Stimulated activated effector memory CD8-positive, alpha-beta T cell treated with anti-CD3 and anti-CD28 coated beads, Interleukin-12 subunit alpha, Interleukin-12 subunit beta, amount 100 ng/mL, for 72 hours (primary cell): ENCODE data around the gene CASKIN2.

Experiments
- ATAC-seq: fragments of 150-1000 bp; cut with Tn5 transposase; 2 replicates; pipeline ENCODE4 v1.10.0; 2021
- DNase-seq, 2 donors: peaks; one replicate each; pipeline ENCODE4 v3.0.0; 2021 to 2022; ENCODE audit warnings: low spot score in 2 of 2
- H3K27ac Mint-ChIP-seq: one replicate; pipeline ENCODE4 v1.8.0; 2022; ENCODE audit warnings: mild to moderate bottlenecking, mixed read lengths
- H3K36me3 Mint-ChIP-seq: one replicate; pipeline ENCODE4 v1.8.0; 2022; ENCODE audit warnings: mild to moderate bottlenecking, mixed read lengths
- H3K4me1 Mint-ChIP-seq: one replicate; pipeline ENCODE4 v1.8.0; 2022; ENCODE audit warnings: mixed read lengths
- H3K4me3 Mint-ChIP-seq: one replicate; pipeline ENCODE4 v1.8.0; 2022; ENCODE audit warnings: mild to moderate bottlenecking, mixed read lengths
- H3K9me3 Mint-ChIP-seq: one replicate; pipeline ENCODE4 v1.8.0; 2022; ENCODE audit warnings: mixed read lengths

The CASKIN2 gene

GRCh38 chr17:75515496-75516254 lies at the start of gene CASKIN2:
Gene CASKIN2, minus strand, starts transcription at chr17:75515537. Its CDS starts 1,733 bp downstream, at chr17:75513804.
- Mint-ChIP-seq H3K9me3 (no peaks in the 10 kb centered on the region), H3K36me3 (peaks cover 29% of the 10 kb centered on the region), H3K27ac (no peak within 1 kb of the TSS), H3K4me1 (peaks cover 22% of the 10 kb centered on the region), H3K4me3 (peak within 1 kb of the TSS; percentile 76)
- ATAC-seq (peak; percentile 69), DNase-seq (peak; percentile 76 to 93)

GRCh38 chr17:75565066-75565465 lies 49.7 kb upstream of the CASKIN2 start:
- Mint-ChIP-seq H3K36me3 (peaks cover 11% of the 10 kb centered on the region), H3K4me1 (no peaks in the 10 kb centered on the region), H3K4me3 (no peak overlapping the region), H3K27ac (no peak overlapping the region), H3K9me3 (no peaks in the 10 kb centered on the region)
- DNase-seq (no peak), ATAC-seq (no peak)

- Mint-ChIP-seq H3K4me1 (no peaks in the 10 kb centered on the region), H3K36me3 (peaks cover 18% of the 10 kb centered on the region), H3K9me3 (no peaks in the 10 kb centered on the region), H3K4me3 (no peak overlapping the region), H3K27ac (no peak overlapping the region)
- DNase-seq (no peak), ATAC-seq (no peak)
These were observed 48.9 kb upstream of the CASKIN2 start for GRCh38 chr17:75564195-75564594.

- no peaks in the 10 kb centered on the region for H3K4me1 Mint-ChIP-seq
These were observed 47.9 kb upstream of the CASKIN2 start for GRCh38 chr17:75563063-75563758.

GRCh38 chr17:75561927-75562603 lies 46.7 kb upstream of the CASKIN2 start:
- Mint-ChIP-seq H3K4me1 (no peaks in the 10 kb centered on the region), H3K27ac (no peak overlapping the region), H3K9me3 (no peaks in the 10 kb centered on the region), H3K4me3 (no peak overlapping the region), H3K36me3 (peaks cover 18% of the 10 kb centered on the region)
- ATAC-seq: no peak
- DNase-seq: no peak

More at GRCh38 chr17:75563063-75563758, 47.9 kb upstream of the CASKIN2 start:
- peaks cover 18% of the 10 kb centered on the region for H3K36me3 Mint-ChIP-seq
- no peaks in the 10 kb centered on the region for H3K9me3 Mint-ChIP-seq
- ATAC-seq: no peak
- H3K4me3 Mint-ChIP-seq: no peak overlapping the region
- H3K27ac Mint-ChIP-seq: no peak overlapping the region
- no peak for DNase-seq

GRCh38 chr17:75559958-75560533 lies 44.7 kb upstream of the CASKIN2 start:
- no peak for ATAC-seq
- H3K9me3 Mint-ChIP-seq: no peaks in the 10 kb centered on the region
- no peaks in the 10 kb centered on the region for H3K4me1 Mint-ChIP-seq
- DNase-seq: no peak
- no peak overlapping the region for H3K4me3 Mint-ChIP-seq
- H3K36me3 Mint-ChIP-seq: peaks cover 18% of the 10 kb centered on the region
- peak overlapping the region; percentile 64 for H3K27ac Mint-ChIP-seq

- Mint-ChIP-seq H3K27ac (no peak overlapping the region), H3K4me3 (no peak overlapping the region), H3K9me3 (no peaks in the 10 kb centered on the region), H3K4me1 (no peaks in the 10 kb centered on the region), H3K36me3 (peaks cover 12% of the 10 kb centered on the region)
- no peak for DNase-seq
- no peak for ATAC-seq
These were observed 43.6 kb upstream of the CASKIN2 start for GRCh38 chr17:75558666-75559530.

GRCh38 chr17:75557852-75558665 lies 42.7 kb upstream of the CASKIN2 start:
- ATAC-seq: no peak
- H3K36me3 Mint-ChIP-seq: peaks cover 7% of the 10 kb centered on the region
- no peak overlapping the region for H3K27ac Mint-ChIP-seq
- no peak for DNase-seq
- H3K4me3 Mint-ChIP-seq: no peak overlapping the region
- no peaks in the 10 kb centered on the region for H3K9me3 Mint-ChIP-seq
- no peaks in the 10 kb centered on the region for H3K4me1 Mint-ChIP-seq

GRCh38 chr17:75557075-75557851 lies 41.9 kb upstream of the CASKIN2 start:
- DNase-seq: no peak
- H3K9me3 Mint-ChIP-seq: no peaks in the 10 kb centered on the region
- peaks cover 7% of the 10 kb centered on the region for H3K36me3 Mint-ChIP-seq
- no peak overlapping the region for H3K4me3 Mint-ChIP-seq
- H3K4me1 Mint-ChIP-seq: no peaks in the 10 kb centered on the region
- no peak overlapping the region for H3K27ac Mint-ChIP-seq
- ATAC-seq: no peak

- Mint-ChIP-seq H3K27ac (no peak overlapping the region), H3K4me3 (no peak overlapping the region), H3K9me3 (no peaks in the 10 kb centered on the region), H3K4me1 (no peaks in the 10 kb centered on the region), H3K36me3 (peaks cover 7% of the 10 kb centered on the region)
- no peak for DNase-seq
- ATAC-seq: no peak
These were observed 40.4 kb upstream of the CASKIN2 start for GRCh38 chr17:75555679-75556153.

GRCh38 chr17:75553295-75554110 lies 38.2 kb upstream of the CASKIN2 start:
- H3K4me1 Mint-ChIP-seq: no peaks in the 10 kb centered on the region
- no peak overlapping the region for H3K4me3 Mint-ChIP-seq
- H3K9me3 Mint-ChIP-seq: no peaks in the 10 kb centered on the region
- no peak overlapping the region for H3K27ac Mint-ChIP-seq
- ATAC-seq: no peak
- H3K36me3 Mint-ChIP-seq: no peaks in the 10 kb centered on the region
- DNase-seq: no peak

- no peaks in the 10 kb centered on the region for H3K36me3 Mint-ChIP-seq
- H3K27ac Mint-ChIP-seq: no peak overlapping the region
- H3K4me1 Mint-ChIP-seq: no peaks in the 10 kb centered on the region
- DNase-seq: no peak
- H3K4me3 Mint-ChIP-seq: no peak overlapping the region
- H3K9me3 Mint-ChIP-seq: no peaks in the 10 kb centered on the region
- ATAC-seq: no peak
These were observed 37.3 kb upstream of the CASKIN2 start for GRCh38 chr17:75552425-75553294.
